VCaP (cell line): ENCODE measurements around the gene PLCG2.
"Not testable (repeated sequence)": the region's sequence is repeated elsewhere in the genome, so short reads cannot be mapped to it uniquely, and the experiment has no call there.

Experiments used
- H3K27ac ChIP-seq: fragments of 450-650 bp; 2 replicates; pipeline ENCODE4 v1.5.1; 2017
- CTCF ChIP-seq: fragments of 450-650 bp; conservative IDR thresholded peaks from 2 replicates; pipeline ENCODE4 v1.5.1; 2017; ENCODE audit warnings: mild to moderate bottlenecking, moderate library complexity

Gene PLCG2

GRCh38 chr16:82002831-82003230 is 223.7 kb downstream of the PLCG2 start:
- no peak overlapping the region for H3K27ac ChIP-seq
- no peak for TF ChIP-seq CTCF

GRCh38 chr16:82004601-82005000 is 225.5 kb downstream of the PLCG2 start:
- TF ChIP-seq CTCF = no peak

GRCh38 chr16:82005027-82005830 is 226.1 kb downstream of the PLCG2 start:
- no peak for TF ChIP-seq CTCF
- no peak overlapping the region; the same call in 1 of the 2 replicates for H3K27ac ChIP-seq

More at GRCh38 chr16:82004601-82005000, 225.5 kb downstream of the PLCG2 start:
- no peak overlapping the region for H3K27ac ChIP-seq

GRCh38 chr16:82006036-82006435 is 226.9 kb downstream of the PLCG2 start:
- no peak for TF ChIP-seq CTCF
- no peak overlapping the region; the same call in 1 of the 2 replicates for H3K27ac ChIP-seq

- no peak overlapping the region for H3K27ac ChIP-seq
- TF ChIP-seq CTCF = no peak
These were observed 228.1 kb downstream of the PLCG2 start for GRCh38 chr16:82007189-82007588.

- no peak for TF ChIP-seq CTCF
- H3K27ac ChIP-seq = no peak overlapping the region
These were observed 230.0 kb downstream of the PLCG2 start for GRCh38 chr16:82008957-82009592.

- H3K27ac ChIP-seq = not testable (repeated sequence)
These were observed 230.7 kb downstream of the PLCG2 start for GRCh38 chr16:82009789-82010188.

GRCh38 chr16:82010649-82011048 is 231.6 kb downstream of the PLCG2 start:
- no peak for TF ChIP-seq CTCF
- H3K27ac ChIP-seq = peak overlapping the region; percentile 62; the same call in 1 of the 2 replicates
